Naive thymus-derived CD8-positive, alpha-beta T cell (primary cell): ENCODE data around the gene YJU2. TPM values are rescaled to one million over a fixed set of nuclear protein-coding genes. Genes with fewer than 3 reads are reported as not detected.
A peak's percentile ranks its signal among the peaks of the same experiment; 100 is the strongest.

Source experiments
- ATAC-seq, 2 donors: fragments of 150-1000 bp; cut with Tn5 transposase in 1 of 2; sonication (Bioruptor Pico), chemical (Tn5 transposase) in 1 of 2; 1 replicate in 1 of 2; 2 replicates in 1 of 2; pipeline ENCODE4 v1.10.0; 2021; ENCODE audit warnings: mild to moderate bottlenecking in 2 of 2, moderate library complexity in 2 of 2
- POLR2A ChIA-PET: fragments of 350-600 bp; sonication (Branson Sonifier 250); formaldehyde crosslinking; loops from one replicate; lab custom pipeline; 2021; ENCODE audit warnings: antibody characterized with exemption; lab: Charles Lee
- DNase-seq, 10 donors: peaks; one replicate each; pipeline versions ENCODE4 v3.0.0 to v3.0.0-alpha.2; 2020 to 2022
- H3K27ac Mint-ChIP-seq, 10 donors: one replicate each; pipeline ENCODE4 v1.8.0; 2020 to 2022; ENCODE audit warnings: mild to moderate bottlenecking in 10 of 10, mixed read lengths in 10 of 10, moderate library complexity in 4 of 10, inconsistent platforms in 1 of 10
- H3K27me3 Mint-ChIP-seq, 5 donors: one replicate each; pipeline ENCODE4 v1.8.0; 2021 to 2022; ENCODE audit warnings: mixed read lengths in 5 of 5
- H3K36me3 Mint-ChIP-seq, 3 donors: one replicate each; pipeline ENCODE4 v1.8.0; 2020 to 2022; ENCODE audit warnings: mixed read lengths in 3 of 3, mild to moderate bottlenecking in 2 of 3, inconsistent platforms in 1 of 3
- H3K4me1 Mint-ChIP-seq, 4 donors: one replicate each; pipeline ENCODE4 v1.8.0; 2021 to 2022; ENCODE audit warnings: mixed read lengths in 4 of 4
- H3K4me3 Mint-ChIP-seq, 10 donors: one replicate each; pipeline ENCODE4 v1.8.0; 2020 to 2022; ENCODE audit warnings: mild to moderate bottlenecking in 10 of 10, mixed read lengths in 10 of 10, moderate library complexity in 6 of 10, inconsistent platforms in 1 of 10
- H3K9me3 Mint-ChIP-seq, 9 donors: one replicate each; pipeline ENCODE4 v1.8.0; 2020 to 2022; ENCODE audit warnings: mixed read lengths in 9 of 9, mild to moderate bottlenecking in 3 of 9, inconsistent platforms in 1 of 9, moderate library complexity in 1 of 9
- polyA plus RNA-seq, 3 donors: library from polyadenylated mRNA; unstranded; fragments of 300-500 nt; fragmentation: Illumina TruSeq; gene quantifications; one replicate each; pipeline ENCODE4 v1.2.3, GENCODE V29; 2021
- total RNA-seq, 8 experiments: library from RNA in 2 of 8; stranded (reverse) in 2 of 8; gene quantifications; one replicate each; pipeline ENCODE4 v1.2.3 and lab custom pipeline; 2021 to 2026

Gene YJU2
- total and polyA plus RNA-seq, 5 experiments from 2014 or later: 20.2 to 35.3 (median 32.9) TPM

- peak in 1 of 2 donors; percentile 40 for ATAC-seq
- POLR2A ChIA-PET: no interaction called here
- no peaks in the 10 kb centered on the region for H3K27me3 Mint-ChIP-seq
Observed at GRCh38 chr19:4295972-4296771, 49.3 kb downstream of the YJU2 start.

DNA sequence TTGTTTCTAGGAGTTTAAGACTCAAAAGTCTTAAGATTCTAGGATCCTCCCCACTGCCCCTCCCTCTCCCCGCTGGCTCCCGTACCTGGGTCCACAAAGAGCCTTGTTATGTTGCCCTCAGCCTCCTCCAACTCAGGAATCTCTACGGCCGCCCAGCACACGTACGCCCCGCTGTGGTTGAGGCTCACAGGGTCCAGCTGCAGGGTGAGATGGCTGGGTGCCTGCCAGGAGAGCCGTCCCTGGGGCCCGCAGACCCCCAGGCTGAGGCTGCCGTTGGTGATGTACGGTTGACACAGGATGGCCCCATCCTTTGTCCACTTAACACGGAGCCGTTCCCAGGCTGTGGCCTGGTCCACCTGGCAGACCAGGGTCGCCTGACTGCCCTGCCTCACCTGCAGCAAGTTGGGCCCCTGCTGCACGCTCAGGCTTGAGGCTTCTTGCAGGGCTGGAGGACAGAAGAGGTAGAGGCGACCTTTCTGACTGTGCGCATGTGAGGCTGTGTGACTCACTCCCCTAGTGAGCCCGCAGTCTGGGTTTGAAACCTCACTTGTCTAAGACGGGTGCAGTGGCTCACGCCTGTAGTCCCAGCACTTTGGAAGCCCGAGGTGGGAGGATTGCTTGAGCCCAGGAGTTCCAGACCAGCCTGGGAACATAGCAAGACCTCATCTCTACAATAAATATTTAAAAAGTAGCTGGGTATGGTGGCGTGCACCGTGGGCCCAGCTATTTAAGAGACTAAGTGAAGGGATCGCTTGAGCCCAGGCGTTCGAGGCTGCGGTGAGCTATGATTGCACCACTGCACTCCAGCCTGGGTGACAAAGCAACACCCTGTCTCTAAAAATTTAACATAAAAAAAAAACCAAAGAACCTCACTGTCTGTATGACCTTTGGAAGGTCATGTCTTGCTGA, 51.3 kb downstream of the YJU2 start:
- Mint-ChIP-seq H3K4me1 (peaks cover 22 to 51% (median 35%) of the 10 kb centered on the region in 4 donors), H3K36me3 (peaks cover 0 to 34% (median 0%) of the 10 kb centered on the region in 3 donors), H3K27ac (peak overlapping the region; percentile 76 to 96 (median 86)), H3K9me3 (no peaks in the 10 kb centered on the region), H3K4me3 (peak overlapping the region in 5 of 10 donors; percentile 3 to 80 (median 60)), H3K27me3 (no peaks in the 10 kb centered on the region)
- no peak for ATAC-seq
- POLR2A ChIA-PET: interaction anchor here (0.9 kb wide), 1 partner anchor 46 kb away, joined by 6 read pairs; no protein-coding TSS in a partner anchor
- no peak for DNase-seq

More at GRCh38 chr19:4295972-4296771, 49.3 kb downstream of the YJU2 start:
- no peak overlapping the region for H3K4me3 Mint-ChIP-seq
- no peak for DNase-seq
- H3K4me1 Mint-ChIP-seq: peaks cover 11 to 34% (median 18%) of the 10 kb centered on the region in 4 donors
- no peaks in the 10 kb centered on the region for H3K9me3 Mint-ChIP-seq
- peaks cover 0 to 48% (median 0%) of the 10 kb centered on the region in 3 donors for H3K36me3 Mint-ChIP-seq
- H3K27ac Mint-ChIP-seq: peak overlapping the region in 8 of 10 donors; percentile 7 to 86 (median 44)

- peaks cover 0 to 27% (median 0%) of the 10 kb centered on the region in 3 donors for H3K36me3 Mint-ChIP-seq
- H3K27ac Mint-ChIP-seq: peak overlapping the region; percentile 76 to 96 (median 86)
- H3K4me3 Mint-ChIP-seq: peak overlapping the region in 6 of 10 donors; percentile 3 to 93 (median 66)
- no peak for DNase-seq
- H3K9me3 Mint-ChIP-seq: no peaks in the 10 kb centered on the region
- peaks cover 25 to 58% (median 40%) of the 10 kb centered on the region in 4 donors for H3K4me1 Mint-ChIP-seq
- no peak for ATAC-seq
- H3K27me3 Mint-ChIP-seq: no peaks in the 10 kb centered on the region
- POLR2A ChIA-PET: interaction anchor here (0.9 to 1.1 kb wide), 2 partner anchors 29 to 45 kb away, joined by 3 to 6 read pairs; no protein-coding TSS in a partner anchor
Observed at GRCh38 chr19:4298810-4299550, 52.1 kb downstream of the YJU2 start.

DNA sequence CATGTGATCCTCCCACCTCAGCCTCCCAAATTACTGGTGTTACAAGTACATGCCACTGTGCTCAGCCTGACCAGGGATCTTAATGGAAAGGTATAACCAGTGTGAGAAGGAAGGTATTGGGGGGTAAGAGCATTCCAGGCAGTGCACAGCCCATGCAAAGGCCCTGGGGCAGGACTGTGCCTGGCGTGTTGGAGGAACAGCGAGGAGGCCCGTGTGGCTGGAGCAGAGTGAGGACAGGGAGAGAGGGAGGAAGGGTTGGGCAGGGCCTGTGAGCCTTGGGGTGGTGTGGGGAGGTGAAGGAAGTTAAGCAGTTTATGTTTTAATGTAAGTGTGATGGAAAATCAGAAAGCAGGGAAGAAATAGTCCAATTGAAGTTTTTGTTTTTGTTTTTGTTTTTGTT, 53.7 kb downstream of the YJU2 start:
- Mint-ChIP-seq H3K27me3 (no peaks in the 10 kb centered on the region), H3K36me3 (peaks cover 0 to 14% (median 0%) of the 10 kb centered on the region in 3 donors), H3K9me3 (no peaks in the 10 kb centered on the region), H3K27ac (peak overlapping the region; percentile 75 to 99 (median 96)), H3K4me3 (peak overlapping the region; percentile 45 to 99 (median 85)), H3K4me1 (peaks cover 25 to 66% (median 46%) of the 10 kb centered on the region in 4 donors)
- DNase-seq (no peak), ATAC-seq (no peak)
- POLR2A ChIA-PET: interaction anchor here (0.8 to 1.1 kb wide), 2 partner anchors 22 to 28 kb away, joined by 3 read pairs; no protein-coding TSS in a partner anchor

GRCh38 chr19:4301590-4302242, 54.8 kb downstream of the YJU2 start:
- peak overlapping the region; percentile 86 to 99 (median 95) for H3K4me3 Mint-ChIP-seq
- no peaks in the 10 kb centered on the region for H3K9me3 Mint-ChIP-seq
- peaks cover 0 to 9% (median 0%) of the 10 kb centered on the region in 3 donors for H3K36me3 Mint-ChIP-seq
- H3K27me3 Mint-ChIP-seq: no peaks in the 10 kb centered on the region
- DNase-seq: peak in 3 of 10 donors; percentile 29 to 41 (median 41)
- peak; percentile 29 to 50 for ATAC-seq
- POLR2A ChIA-PET: interaction anchor here (1.3 to 3.9 kb wide), 6 partner anchors 20 to 55 kb away, joined by 5 to 30 read pairs (median 8); partner anchors contain the start of genes MPND and YJU2
- peak overlapping the region; percentile 96 to 99 (median 97) for H3K27ac Mint-ChIP-seq
- H3K4me1 Mint-ChIP-seq: peaks cover 22 to 64% (median 46%) of the 10 kb centered on the region in 4 donors

DNA sequence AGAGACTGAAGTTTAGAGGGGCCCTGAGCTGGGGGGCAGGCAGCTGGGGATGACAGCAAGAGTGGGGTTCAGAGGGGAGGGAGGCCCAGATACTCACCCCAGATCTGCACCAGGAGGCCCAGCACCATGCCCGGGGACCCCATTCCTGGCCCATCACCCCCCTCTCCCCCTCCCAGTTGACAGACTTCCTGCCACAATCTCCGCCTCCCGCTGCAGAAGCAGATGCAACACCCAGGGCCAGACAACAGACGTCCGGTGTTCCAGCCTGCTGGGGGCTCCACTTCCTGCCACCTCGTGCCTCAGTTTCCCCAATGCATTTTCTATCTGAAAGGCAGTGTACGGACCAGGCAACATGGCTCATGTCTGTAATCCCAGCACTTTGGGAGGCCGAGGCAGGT, 55.4 kb downstream of the YJU2 start, which contains the start of gene TMIGD2:
Gene TMIGD2, minus strand, starts transcription at position 147 of the 398 bp plus-strand sequence. Its CDS starts 4 bp downstream, at position 143.
- no peaks in the 10 kb centered on the region for H3K9me3 Mint-ChIP-seq
- peaks cover 22 to 60% (median 46%) of the 10 kb centered on the region in 4 donors for H3K4me1 Mint-ChIP-seq
- H3K27me3 Mint-ChIP-seq: no peaks in the 10 kb centered on the region
- H3K27ac Mint-ChIP-seq: peak within 1 kb of the TSS; percentile 96 to 99 (median 97)
- ATAC-seq: peak; percentile 37 to 43
- H3K4me3 Mint-ChIP-seq: peak within 1 kb of the TSS; percentile 86 to 99 (median 95)
- H3K36me3 Mint-ChIP-seq: peaks cover 0 to 4% (median 0%) of the 10 kb centered on the region in 3 donors
- POLR2A ChIA-PET: interaction anchor here (0.5 to 3.9 kb wide), 8 partner anchors 16 to 57 kb away, joined by 3 to 30 read pairs (median 6); partner anchors contain the start of genes MPND and YJU2
- peak in 6 of 10 donors; percentile 23 to 37 (median 32) for DNase-seq

- Mint-ChIP-seq H3K4me1 (peaks cover 19 to 51% (median 42%) of the 10 kb centered on the region in 4 donors), H3K36me3 (no peaks in the 10 kb centered on the region), H3K4me3 (peak overlapping the region; percentile 58 to 93 (median 69)), H3K9me3 (no peaks in the 10 kb centered on the region), H3K27me3 (no peaks in the 10 kb centered on the region), H3K27ac (peak overlapping the region in 9 of 10 donors; percentile 74 to 99 (median 88))
- no peak for ATAC-seq
- POLR2A ChIA-PET: interaction anchor here (0.6 to 3.9 kb wide), 7 partner anchors 18 to 481 kb away, joined by 3 to 30 read pairs (median 4); partner anchors contain the start of gene MPND
- no peak for DNase-seq
Observed at GRCh38 chr19:4303819-4304537, 57.1 kb downstream of the YJU2 start.

- ATAC-seq (peak; percentile 53 to 74), DNase-seq (peak; percentile 45 to 74 (median 64))
- no peaks in the 10 kb centered on the region for H3K36me3 Mint-ChIP-seq
- H3K4me3 Mint-ChIP-seq: peak within 1 kb of the TSS; percentile 63 to 98 (median 76)
- peaks cover 19 to 45% (median 36%) of the 10 kb centered on the region in 4 donors for H3K4me1 Mint-ChIP-seq
- POLR2A ChIA-PET: interaction anchor here (0.6 to 3.9 kb wide), 7 partner anchors 17 to 482 kb away, joined by 3 to 30 read pairs (median 4); partner anchors contain the start of gene MPND
- no peaks in the 10 kb centered on the region for H3K9me3 Mint-ChIP-seq
- peak within 1 kb of the TSS in 9 of 10 donors; percentile 74 to 99 (median 88) for H3K27ac Mint-ChIP-seq
- H3K27me3 Mint-ChIP-seq: no peaks in the 10 kb centered on the region
Observed at GRCh38 chr19:4304538-4305256, 57.8 kb downstream of the YJU2 start, which contains the start of gene FSD1. Gene FSD1 (plus strand): TSS chr19:4304598. CDS start chr19:4304747, 149 bp downstream.

DNA sequence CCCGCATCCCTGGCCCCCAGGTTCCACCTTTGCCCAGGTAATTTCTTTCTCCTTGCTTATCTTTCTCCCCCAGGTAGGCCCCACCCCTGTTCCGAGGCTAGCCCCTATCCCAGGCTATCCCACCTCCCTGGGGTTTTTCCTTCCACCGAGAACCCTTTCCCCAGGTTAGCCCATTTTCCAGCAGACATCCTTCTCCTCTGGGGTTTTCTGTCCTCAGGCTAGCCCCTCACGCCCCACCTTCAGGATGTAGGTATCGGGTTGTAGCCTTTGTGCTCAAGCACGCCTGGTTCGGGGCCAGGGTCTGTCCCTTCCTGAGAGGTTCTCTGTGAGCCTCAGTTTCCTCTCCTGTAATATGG, 58.4 kb downstream of the YJU2 start:
- POLR2A ChIA-PET: interaction anchor here (1.0 kb wide), 1 partner anchor 23 kb away, joined by 3 read pairs; no protein-coding TSS in a partner anchor
- Mint-ChIP-seq H3K4me1 (peaks cover 19 to 43% (median 34%) of the 10 kb centered on the region in 4 donors), H3K4me3 (peak overlapping the region; percentile 15 to 77 (median 44)), H3K36me3 (no peaks in the 10 kb centered on the region), H3K27me3 (no peaks in the 10 kb centered on the region), H3K27ac (no peak overlapping the region), H3K9me3 (no peaks in the 10 kb centered on the region)
- DNase-seq: no peak
- ATAC-seq: no peak
